K562 (cell line): ENCODE measurements around the gene RCN2. TPM values are rescaled to one million over a fixed set of nuclear protein-coding genes. Genes with fewer than 3 reads are reported as not detected.
A peak's percentile ranks its signal among the peaks of the same experiment; 100 is the strongest.

Experiments
- CHCHD3 ChIP-seq: fragments of 250-450 bp; sonication (Bioruptor Pico); IDR thresholded peaks from 2 replicates; pipeline ENCODE4 v2.1.2; 2022; ENCODE audit warnings: mild to moderate bottlenecking
- EP300 ChIP-seq: IDR thresholded peaks from 2 replicates; pipeline ENCODE4 v1.6.1; 2012; ENCODE audit warnings: low read length, improper control_type of control experiment
- EWSR1 ChIP-seq: fragments of 450-650 bp; IDR thresholded peaks from 2 replicates; pipeline ENCODE4 v1.6.1; 2018; ENCODE audit warnings: borderline replicate concordance, mild to moderate bottlenecking, low read depth, moderate library complexity; ENCODE audit not compliant: partially characterized antibody
- FOXA1 ChIP-seq: fragments of 450-650 bp; IDR thresholded peaks from 2 replicates; pipeline ENCODE4 v1.6.1; 2016; ENCODE audit warnings: mild to moderate bottlenecking, borderline replicate concordance
- ILF3 ChIP-seq: fragments of 450-650 bp; IDR thresholded peaks from 2 replicates; pipeline ENCODE4 v1.6.1; 2018; ENCODE audit warnings: antibody characterized with exemption, mild to moderate bottlenecking, moderate library complexity, borderline replicate concordance
- NELFE ChIP-seq: IDR thresholded peaks from 2 replicates; pipeline ENCODE4 v1.6.1; 2011; ENCODE audit warnings: mild to moderate bottlenecking; ENCODE audit not compliant: insufficient read depth, insufficient read length
- NFIX ChIP-seq: fragments of 250-450 bp; sonication (Bioruptor Pico); IDR thresholded peaks from 2 replicates; pipeline ENCODE4 v1.4.0; 2020; ENCODE audit warnings: low read depth, mild to moderate bottlenecking, moderate library complexity
- RBFOX2 ChIP-seq: fragments of 200-400 bp; formaldehyde crosslinking; IDR thresholded peaks from 2 replicates; pipeline ENCODE4 v1.6.1; 2017; ENCODE audit warnings: low read depth, mild to moderate bottlenecking, low read length, moderate library complexity
- SIX5 ChIP-seq, 2 experiments: IDR thresholded peaks; 2 replicates each; pipeline ENCODE4 v1.6.1; 2011; ENCODE audit warnings: low read length in 2 of 2, borderline replicate concordance in 1 of 2, low read depth in 1 of 2, mild to moderate bottlenecking in 1 of 2, moderate library complexity in 1 of 2; ENCODE audit not compliant: insufficient read depth in 1 of 2
- ZNF134 ChIP-seq: fragments of 250-450 bp; sonication (Bioruptor Pico); conservative IDR thresholded peaks from 2 replicates; pipeline ENCODE4 v1.4.0; 2020
- ZNF212 ChIP-seq: fragments of 450-650 bp; formaldehyde crosslinking; IDR thresholded peaks from 2 replicates; pipeline ENCODE4 v1.4.0; 2020; ENCODE audit warnings: mild to moderate bottlenecking
- ZNF668 ChIP-seq: fragments of 250-450 bp; sonication (Bioruptor Pico); IDR thresholded peaks from 2 replicates; pipeline ENCODE4 v1.8.0; 2022; ENCODE audit warnings: mild to moderate bottlenecking, inconsistent platforms
- ZZZ3 ChIP-seq: fragments of 450-650 bp; IDR thresholded peaks from 2 replicates; pipeline ENCODE4 v1.6.1; 2016; ENCODE audit warnings: antibody characterized with exemption, mild to moderate bottlenecking, moderate library complexity
- polyA plus RNA-seq, 8 experiments: library from polyadenylated mRNA; depleted of rRNA in 4 of 8; stranded (reverse) in 5 of 8; unstranded in 3 of 8; fragments of >200 nt; fragmentation: Nextera tagmentation in 2 of 8; fragmentation: Illumina TruSeq in 1 of 8; extraction: Ambion mirVana in 2 of 8; extraction: Trizol in 1 of 8; gene quantifications; 2 replicates each; pipeline versions ENCODE4 v1.2.1 to v1.2.3, GENCODE V29; 2011 to 2014; ENCODE audit warnings: inconsistent platforms in 1 of 8, missing spikeins in 1 of 8
- total RNA-seq, 7 experiments: library from RNA; depleted of rRNA in 6 of 7; stranded (reverse); fragments of >200 nt in 6 of 7; fragmentation: Illumina TruSeq in 2 of 7; extraction: Trizol in 2 of 7; gene quantifications; 2 replicates each; pipeline versions ENCODE4 v1.2.1 to v1.2.3, GENCODE V29; 2011 to 2021; ENCODE audit warnings: low replicate concordance in 1 of 7
- TF ChIP-seq, protein P1 (sequence below): fragments of 200-600 bp; sonication (generic); IDR thresholded peaks from one replicate; pipeline ENCODE4 v1.6.1; 2012; ENCODE audit warnings: mild to moderate bottlenecking, low read depth, low read length, inconsistent platforms

The RCN2 gene
- total and polyA plus RNA-seq, 9 of the 15 experiments (the other 6 are each of a cell fraction or from before 2014, with no cell fraction given), result 20.9 to 63.6 (median 52.8) TPM

DNA sequence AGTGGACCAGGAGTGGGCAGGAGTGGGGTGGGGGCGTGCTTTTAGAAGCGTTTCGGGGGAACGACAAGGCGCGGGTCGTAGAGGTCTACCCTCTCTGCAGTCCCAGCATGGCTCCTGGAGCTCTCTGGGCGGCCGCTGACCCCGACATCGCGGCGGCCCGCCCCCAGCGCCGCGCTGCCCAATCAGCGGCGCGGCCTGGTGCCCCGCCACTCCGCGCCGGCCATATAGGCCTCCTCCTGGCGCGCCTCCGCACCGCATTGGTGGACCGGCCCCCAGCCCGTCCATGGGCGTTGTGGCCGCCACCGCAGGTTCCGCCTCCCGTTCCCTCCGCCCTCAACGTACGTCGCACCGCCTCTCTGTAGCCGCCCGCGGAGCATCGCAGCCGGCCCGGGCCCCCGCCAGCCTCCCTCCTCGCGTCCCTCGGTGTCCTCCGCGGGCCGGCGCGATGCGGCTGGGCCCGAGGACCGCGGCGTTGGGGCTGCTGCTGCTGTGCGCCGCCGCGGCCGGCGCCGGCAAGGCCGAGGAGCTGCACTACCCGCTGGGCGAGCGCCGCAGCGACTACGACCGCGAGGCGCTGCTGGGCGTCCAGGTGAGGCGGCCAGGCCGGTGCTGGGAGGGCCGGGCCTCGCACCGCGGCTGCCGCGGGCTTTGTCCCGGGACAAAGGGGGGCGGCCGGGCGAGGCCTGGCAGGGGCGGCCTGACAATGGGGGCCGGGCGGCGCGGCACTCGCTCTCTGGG, at the start of gene RCN2 (continued):
- no peak for TF ChIP-seq ILF3
- no peak for TF ChIP-seq ZNF212 (CRISPR knock-in tag)
- TF ChIP-seq RBFOX2, result peak; percentile 96
- no peak for TF ChIP-seq EWSR1
- no peak for TF ChIP-seq ZNF668
- TF ChIP-seq NFIX (CRISPR knock-in tag), result no peak
- no peak for TF ChIP-seq SIX5 (IDR thresholded peaks at IDR 0.05; ENCODE audit: borderline replicate concordance in 1 of 2, insufficient read depth in 1 of 2, low read depth in 1 of 2, low read length in 2 of 2)
- no peak for TF ChIP-seq ZZZ3
- peak; percentile 69 for TF ChIP-seq NELFE
- TF ChIP-seq, protein P1, sequence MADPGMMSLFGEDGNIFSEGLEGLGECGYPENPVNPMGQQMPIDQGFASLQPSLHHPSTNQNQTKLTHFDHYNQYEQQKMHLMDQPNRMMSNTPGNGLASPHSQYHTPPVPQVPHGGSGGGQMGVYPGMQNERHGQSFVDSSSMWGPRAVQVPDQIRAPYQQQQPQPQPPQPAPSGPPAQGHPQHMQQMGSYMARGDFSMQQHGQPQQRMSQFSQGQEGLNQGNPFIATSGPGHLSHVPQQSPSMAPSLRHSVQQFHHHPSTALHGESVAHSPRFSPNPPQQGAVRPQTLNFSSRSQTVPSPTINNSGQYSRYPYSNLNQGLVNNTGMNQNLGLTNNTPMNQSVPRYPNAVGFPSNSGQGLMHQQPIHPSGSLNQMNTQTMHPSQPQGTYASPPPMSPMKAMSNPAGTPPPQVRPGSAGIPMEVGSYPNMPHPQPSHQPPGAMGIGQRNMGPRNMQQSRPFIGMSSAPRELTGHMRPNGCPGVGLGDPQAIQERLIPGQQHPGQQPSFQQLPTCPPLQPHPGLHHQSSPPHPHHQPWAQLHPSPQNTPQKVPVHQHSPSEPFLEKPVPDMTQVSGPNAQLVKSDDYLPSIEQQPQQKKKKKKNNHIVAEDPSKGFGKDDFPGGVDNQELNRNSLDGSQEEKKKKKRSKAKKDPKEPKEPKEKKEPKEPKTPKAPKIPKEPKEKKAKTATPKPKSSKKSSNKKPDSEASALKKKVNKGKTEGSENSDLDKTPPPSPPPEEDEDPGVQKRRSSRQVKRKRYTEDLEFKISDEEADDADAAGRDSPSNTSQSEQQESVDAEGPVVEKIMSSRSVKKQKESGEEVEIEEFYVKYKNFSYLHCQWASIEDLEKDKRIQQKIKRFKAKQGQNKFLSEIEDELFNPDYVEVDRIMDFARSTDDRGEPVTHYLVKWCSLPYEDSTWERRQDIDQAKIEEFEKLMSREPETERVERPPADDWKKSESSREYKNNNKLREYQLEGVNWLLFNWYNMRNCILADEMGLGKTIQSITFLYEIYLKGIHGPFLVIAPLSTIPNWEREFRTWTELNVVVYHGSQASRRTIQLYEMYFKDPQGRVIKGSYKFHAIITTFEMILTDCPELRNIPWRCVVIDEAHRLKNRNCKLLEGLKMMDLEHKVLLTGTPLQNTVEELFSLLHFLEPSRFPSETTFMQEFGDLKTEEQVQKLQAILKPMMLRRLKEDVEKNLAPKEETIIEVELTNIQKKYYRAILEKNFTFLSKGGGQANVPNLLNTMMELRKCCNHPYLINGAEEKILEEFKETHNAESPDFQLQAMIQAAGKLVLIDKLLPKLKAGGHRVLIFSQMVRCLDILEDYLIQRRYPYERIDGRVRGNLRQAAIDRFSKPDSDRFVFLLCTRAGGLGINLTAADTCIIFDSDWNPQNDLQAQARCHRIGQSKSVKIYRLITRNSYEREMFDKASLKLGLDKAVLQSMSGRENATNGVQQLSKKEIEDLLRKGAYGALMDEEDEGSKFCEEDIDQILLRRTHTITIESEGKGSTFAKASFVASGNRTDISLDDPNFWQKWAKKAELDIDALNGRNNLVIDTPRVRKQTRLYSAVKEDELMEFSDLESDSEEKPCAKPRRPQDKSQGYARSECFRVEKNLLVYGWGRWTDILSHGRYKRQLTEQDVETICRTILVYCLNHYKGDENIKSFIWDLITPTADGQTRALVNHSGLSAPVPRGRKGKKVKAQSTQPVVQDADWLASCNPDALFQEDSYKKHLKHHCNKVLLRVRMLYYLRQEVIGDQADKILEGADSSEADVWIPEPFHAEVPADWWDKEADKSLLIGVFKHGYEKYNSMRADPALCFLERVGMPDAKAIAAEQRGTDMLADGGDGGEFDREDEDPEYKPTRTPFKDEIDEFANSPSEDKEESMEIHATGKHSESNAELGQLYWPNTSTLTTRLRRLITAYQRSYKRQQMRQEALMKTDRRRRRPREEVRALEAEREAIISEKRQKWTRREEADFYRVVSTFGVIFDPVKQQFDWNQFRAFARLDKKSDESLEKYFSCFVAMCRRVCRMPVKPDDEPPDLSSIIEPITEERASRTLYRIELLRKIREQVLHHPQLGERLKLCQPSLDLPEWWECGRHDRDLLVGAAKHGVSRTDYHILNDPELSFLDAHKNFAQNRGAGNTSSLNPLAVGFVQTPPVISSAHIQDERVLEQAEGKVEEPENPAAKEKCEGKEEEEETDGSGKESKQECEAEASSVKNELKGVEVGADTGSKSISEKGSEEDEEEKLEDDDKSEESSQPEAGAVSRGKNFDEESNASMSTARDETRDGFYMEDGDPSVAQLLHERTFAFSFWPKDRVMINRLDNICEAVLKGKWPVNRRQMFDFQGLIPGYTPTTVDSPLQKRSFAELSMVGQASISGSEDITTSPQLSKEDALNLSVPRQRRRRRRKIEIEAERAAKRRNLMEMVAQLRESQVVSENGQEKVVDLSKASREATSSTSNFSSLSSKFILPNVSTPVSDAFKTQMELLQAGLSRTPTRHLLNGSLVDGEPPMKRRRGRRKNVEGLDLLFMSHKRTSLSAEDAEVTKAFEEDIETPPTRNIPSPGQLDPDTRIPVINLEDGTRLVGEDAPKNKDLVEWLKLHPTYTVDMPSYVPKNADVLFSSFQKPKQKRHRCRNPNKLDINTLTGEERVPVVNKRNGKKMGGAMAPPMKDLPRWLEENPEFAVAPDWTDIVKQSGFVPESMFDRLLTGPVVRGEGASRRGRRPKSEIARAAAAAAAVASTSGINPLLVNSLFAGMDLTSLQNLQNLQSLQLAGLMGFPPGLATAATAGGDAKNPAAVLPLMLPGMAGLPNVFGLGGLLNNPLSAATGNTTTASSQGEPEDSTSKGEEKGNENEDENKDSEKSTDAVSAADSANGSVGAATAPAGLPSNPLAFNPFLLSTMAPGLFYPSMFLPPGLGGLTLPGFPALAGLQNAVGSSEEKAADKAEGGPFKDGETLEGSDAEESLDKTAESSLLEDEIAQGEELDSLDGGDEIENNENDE, result no peak
- no peak for TF ChIP-seq CHCHD3 (CRISPR knock-in tag)
- TF ChIP-seq EP300, result no peak
- TF ChIP-seq ZNF134 (CRISPR knock-in tag), result no peak
- no peak for TF ChIP-seq FOXA1
